ENCODE data around the gene CTF1. TPM values are rescaled to one million over a fixed set of nuclear protein-coding genes. Genes with fewer than 3 reads are reported as not detected.
"Not testable (repeated sequence)": the region's sequence is repeated elsewhere in the genome, so short reads cannot be mapped to it uniquely, and the experiment has no call there.

Gene CTF1
- total RNA-seq, 4 donors from 2014 or later, result 2.2 to 5.9 (median 3.1) TPM

DNA sequence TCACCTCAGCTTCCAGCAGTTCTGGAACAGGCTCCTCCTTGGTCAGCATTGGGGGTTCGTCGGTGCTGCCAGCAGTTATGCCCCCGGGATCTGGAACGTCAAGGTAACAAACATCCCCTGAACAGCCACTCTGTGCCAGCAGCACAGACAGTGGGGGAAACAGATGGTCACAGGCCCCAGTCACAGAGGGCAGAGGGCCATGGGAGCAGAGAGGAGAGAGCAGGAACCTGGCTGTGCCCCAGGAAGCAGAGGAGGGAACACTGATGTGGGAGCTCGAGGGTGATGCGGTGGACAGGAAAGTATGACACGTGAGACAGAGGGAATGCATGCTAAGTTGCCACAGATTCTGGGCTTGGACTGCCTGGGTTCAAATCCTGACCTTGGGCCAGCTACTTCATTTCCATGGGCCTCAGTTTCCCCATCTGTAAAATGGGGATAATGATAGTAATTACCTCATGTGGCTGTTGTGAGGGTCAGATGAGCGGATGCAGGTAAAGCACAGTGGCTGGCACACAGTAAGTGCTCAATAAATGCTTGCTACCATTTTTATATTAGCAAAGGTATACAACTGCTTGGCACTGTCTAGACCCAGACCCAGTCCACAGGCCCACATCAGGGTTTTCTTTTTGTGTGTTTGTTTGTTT lies 7.4 kb upstream of the CTF1 start:
- Histone ChIP-seq H3K27me3 (no peaks in the 10 kb centered on the region), H3K4me3 (no peak overlapping the region), H3K9me3 (no peaks in the 10 kb centered on the region), H3K36me3 (peaks cover 0 to 81% (median 6%) of the 10 kb centered on the region in 3 donors), H3K27ac (peak overlapping the region in 1 of 4 donors; percentile 17), H3K4me1 (peaks cover 0 to 16% (median 13%) of the 10 kb centered on the region in 4 donors)
- WGBS, 2 donors, result 85 to 87% methylated on average over 8 of the region's 8 CpGs
- TF ChIP-seq POLR2A (IDR thresholded peaks at IDR 0.05) (no peak), EP300 (IDR thresholded peaks at IDR 0.05) (no peak)
- TF ChIP-seq, protein P1, sequence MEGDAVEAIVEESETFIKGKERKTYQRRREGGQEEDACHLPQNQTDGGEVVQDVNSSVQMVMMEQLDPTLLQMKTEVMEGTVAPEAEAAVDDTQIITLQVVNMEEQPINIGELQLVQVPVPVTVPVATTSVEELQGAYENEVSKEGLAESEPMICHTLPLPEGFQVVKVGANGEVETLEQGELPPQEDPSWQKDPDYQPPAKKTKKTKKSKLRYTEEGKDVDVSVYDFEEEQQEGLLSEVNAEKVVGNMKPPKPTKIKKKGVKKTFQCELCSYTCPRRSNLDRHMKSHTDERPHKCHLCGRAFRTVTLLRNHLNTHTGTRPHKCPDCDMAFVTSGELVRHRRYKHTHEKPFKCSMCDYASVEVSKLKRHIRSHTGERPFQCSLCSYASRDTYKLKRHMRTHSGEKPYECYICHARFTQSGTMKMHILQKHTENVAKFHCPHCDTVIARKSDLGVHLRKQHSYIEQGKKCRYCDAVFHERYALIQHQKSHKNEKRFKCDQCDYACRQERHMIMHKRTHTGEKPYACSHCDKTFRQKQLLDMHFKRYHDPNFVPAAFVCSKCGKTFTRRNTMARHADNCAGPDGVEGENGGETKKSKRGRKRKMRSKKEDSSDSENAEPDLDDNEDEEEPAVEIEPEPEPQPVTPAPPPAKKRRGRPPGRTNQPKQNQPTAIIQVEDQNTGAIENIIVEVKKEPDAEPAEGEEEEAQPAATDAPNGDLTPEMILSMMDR (IDR thresholded peaks at IDR 0.05), result no peak
- no peak for DNase-seq (ENCODE audit: low spot score in 2 of 2)

DNA sequence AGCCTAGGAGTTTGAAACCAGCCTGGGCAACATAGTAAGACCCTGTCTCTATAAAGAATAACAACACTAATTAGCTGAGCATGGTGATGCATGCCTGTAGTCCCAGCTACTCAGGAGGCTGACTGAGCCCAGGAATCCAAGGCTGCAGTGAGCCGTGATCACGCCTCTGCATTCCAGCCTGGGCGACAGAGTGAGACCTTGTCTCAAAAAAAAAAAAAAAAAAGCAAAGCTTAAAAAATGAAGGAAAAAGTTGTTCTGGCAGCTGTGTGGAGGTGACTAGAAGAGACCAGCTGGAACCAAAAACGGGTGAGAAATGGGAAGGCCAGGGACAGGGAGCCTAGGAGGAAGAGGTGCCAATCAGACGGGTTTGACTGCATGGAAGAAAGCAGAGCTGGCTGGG lies 6.7 kb upstream of the CTF1 start:
- no peak for DNase-seq (ENCODE audit: low spot score in 2 of 2)
- H3K27ac ChIP-seq, result no peak overlapping the region
- H3K36me3 ChIP-seq, result peaks cover 0 to 75% (median 6%) of the 10 kb centered on the region in 3 donors
- peaks cover 0 to 22% (median 19%) of the 10 kb centered on the region in 4 donors for H3K4me1 ChIP-seq
- no peaks in the 10 kb centered on the region for H3K9me3 ChIP-seq
- 80 to 83% methylated on average over 5 of the region's 5 CpGs for WGBS, 2 donors
- no peak overlapping the region for H3K4me3 ChIP-seq
- no peaks in the 10 kb centered on the region for H3K27me3 ChIP-seq
- TF ChIP-seq EP300 (IDR thresholded peaks at IDR 0.05) (no peak), POLR2A (IDR thresholded peaks at IDR 0.05) (no peak)
- TF ChIP-seq, protein P1 (IDR thresholded peaks at IDR 0.05), result no peak

DNA sequence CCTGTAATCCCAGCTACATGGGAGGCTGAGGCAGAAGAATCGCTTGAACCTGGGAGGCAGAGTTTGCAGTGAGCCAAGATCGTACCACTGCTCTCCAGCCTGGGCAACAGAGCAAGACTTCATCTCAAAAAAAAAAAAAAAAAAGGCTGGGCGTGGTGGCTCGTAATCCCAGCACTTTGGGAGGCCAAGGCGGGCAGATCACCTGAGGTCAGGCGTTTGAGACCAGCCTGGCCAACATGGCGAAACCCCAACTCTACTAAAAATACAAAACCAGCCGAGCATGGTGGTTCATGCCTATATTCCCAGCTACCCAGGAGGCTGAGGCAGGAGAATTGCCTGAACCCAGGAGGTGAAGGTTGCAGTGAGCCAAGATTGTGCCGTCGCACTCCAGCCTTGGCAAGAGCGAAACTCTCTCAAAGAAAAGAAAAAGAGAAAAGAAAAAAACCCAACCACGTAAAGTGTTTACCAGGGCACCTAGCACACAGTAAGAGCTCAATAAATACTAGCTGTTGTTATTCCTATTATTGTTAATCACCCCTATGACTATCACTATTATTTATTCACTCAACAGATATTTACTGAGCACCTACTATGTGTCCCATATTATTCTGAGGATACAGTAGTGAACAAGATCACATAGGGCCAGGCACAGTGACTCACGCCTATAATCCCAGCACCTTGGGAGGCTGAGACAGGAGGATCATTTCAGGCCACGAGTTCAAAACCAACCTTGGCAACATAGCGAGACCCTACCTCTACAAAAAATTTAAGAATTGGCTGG lies 5.2 kb upstream of the CTF1 start:
- not testable (repeated sequence) for H3K4me3 ChIP-seq; H3K27ac ChIP-seq; H3K27me3 ChIP-seq; H3K9me3 ChIP-seq; DNase-seq (ENCODE audit: low spot score in 2 of 2)
- peaks cover 0 to 37% (median 28%) of the 10 kb centered on the region in 4 donors for H3K4me1 ChIP-seq
- 88 to 93% methylated on average over 15 of the region's 15 CpGs for WGBS, 2 donors
- H3K36me3 ChIP-seq, result peaks cover 0 to 60% (median 6%) of the 10 kb centered on the region in 3 donors

DNA sequence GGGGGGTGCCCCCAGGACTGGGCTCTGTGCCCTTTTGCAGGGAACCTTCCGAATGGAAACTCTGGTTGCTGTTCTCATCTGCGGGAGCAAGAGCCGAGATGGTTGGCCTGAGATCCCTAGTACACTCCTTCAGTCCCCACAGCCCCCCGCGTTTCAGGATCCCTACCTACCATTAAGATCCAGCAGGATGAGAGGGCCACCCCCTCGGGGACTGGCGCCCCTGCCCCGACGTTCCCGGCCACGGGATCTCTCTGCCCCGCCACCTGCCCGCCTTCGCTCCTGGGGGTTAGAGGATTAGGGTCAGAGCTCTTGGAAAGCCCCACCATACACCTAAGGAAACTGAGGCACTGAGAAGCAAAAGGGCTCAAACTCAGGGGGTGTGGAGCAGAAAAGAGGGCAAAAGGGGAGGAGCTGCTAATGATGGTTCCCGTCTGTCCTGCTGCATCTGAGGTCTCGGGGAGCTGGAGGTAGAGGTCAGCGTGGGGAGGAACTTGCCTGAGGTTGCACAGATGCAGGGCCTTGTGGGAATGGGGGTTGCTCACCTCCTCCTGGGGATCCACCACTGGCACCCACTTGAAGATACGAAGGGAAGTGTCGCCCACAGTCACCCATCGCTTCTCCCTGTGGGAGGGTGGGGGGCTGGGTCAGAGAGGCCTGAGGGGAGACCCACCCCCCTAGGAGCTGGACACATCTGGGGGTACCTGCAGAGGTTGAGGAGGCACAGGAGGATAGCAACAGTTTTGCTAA lies 3.6 kb upstream of the CTF1 start:
- TF ChIP-seq POLR2A (IDR thresholded peaks at IDR 0.05), result no peak
- TF ChIP-seq EP300 (IDR thresholded peaks at IDR 0.05), result no peak
- TF ChIP-seq, protein P1 (IDR thresholded peaks at IDR 0.05), result no peak
- 29 to 52% methylated on average over 15 to 17 of the region's 20 CpGs for WGBS, 2 donors
- peak overlapping the region; percentile 48 to 91 (median 73) for H3K4me3 ChIP-seq
- H3K27ac ChIP-seq, result peak overlapping the region; percentile 95 to 100 (median 100)
- no peak for DNase-seq (ENCODE audit: low spot score in 2 of 2)
- H3K4me1 ChIP-seq, result peaks cover 0 to 51% (median 31%) of the 10 kb centered on the region in 4 donors
- peaks cover 0 to 44% (median 6%) of the 10 kb centered on the region in 3 donors for H3K36me3 ChIP-seq
- H3K9me3 ChIP-seq, result no peaks in the 10 kb centered on the region
- no peaks in the 10 kb centered on the region for H3K27me3 ChIP-seq

DNA sequence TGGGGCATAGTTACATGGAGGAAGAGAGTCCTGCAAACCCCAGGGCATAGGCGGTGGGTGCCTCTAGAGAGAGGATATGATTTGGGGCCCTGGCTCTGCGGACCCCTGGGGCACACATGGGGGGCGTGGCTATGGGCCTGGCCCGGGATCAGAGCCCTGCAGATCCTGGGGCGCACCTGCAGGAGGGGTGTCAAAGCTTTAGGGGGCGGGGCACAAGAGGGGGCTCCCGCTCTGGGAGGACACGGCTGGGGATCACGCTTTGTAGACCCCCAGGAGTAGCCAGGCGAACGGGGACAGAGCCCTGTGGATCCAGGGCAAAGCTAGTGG lies 3.0 kb upstream of the CTF1 start:
- Histone ChIP-seq H3K27me3 (no peaks in the 10 kb centered on the region), H3K36me3 (peaks cover 0 to 38% (median 6%) of the 10 kb centered on the region in 3 donors), H3K4me3 (peak overlapping the region; percentile 48 to 91 (median 73)), H3K27ac (peak overlapping the region; percentile 95 to 100 (median 100)), H3K9me3 (no peaks in the 10 kb centered on the region), H3K4me1 (peaks cover 0 to 51% (median 31%) of the 10 kb centered on the region in 4 donors)
- DNase-seq (ENCODE audit: low spot score in 2 of 2), result no peak
- 0 to 1% methylated on average over 10 to 11 of the region's 11 CpGs for whole genome bisulfite sequencing, 2 donors
- TF ChIP-seq POLR2A (IDR thresholded peaks at IDR 0.05) (no peak), EP300 (IDR thresholded peaks at IDR 0.05) (no peak)
- TF ChIP-seq, protein P1 (IDR thresholded peaks at IDR 0.05), result no peak

Data from tibial nerve (tissue), 4 donors.